Stimulated activated CD4-positive, alpha-beta T cell treated with anti-CD3 and anti-CD28 coated beads, Interleukin-2, amount 100 ng/mL, for 24 hours (primary cell): ENCODE measurements around the gene ADORA3.

Source experiments
- DNase-seq, 2 donors: peaks; one replicate each; pipeline ENCODE4 v3.0.0-alpha.2; 2020

ADORA3 gene

GRCh38 chr1:111507411-111508201, 4.2 kb upstream of the ADORA3 start:
- DNase-seq, result peak; percentile 57 to 58

- DNase-seq, result no peak
Measured at GRCh38 chr1:111506561-111506960, 3.1 kb upstream of the ADORA3 start.

GRCh38 chr1:111505641-111506119, 2.2 kb upstream of the ADORA3 start:
- no peak for DNase-seq

GRCh38 chr1:111504097-111504496, 664 bp upstream of the ADORA3 start:
- DNase-seq, result no peak

GRCh38 chr1:111501645-111502044, 1.8 kb downstream of the ADORA3 start:
- DNase-seq, result no peak

- no peak for DNase-seq
Measured at GRCh38 chr1:111499026-111499785, 4.2 kb downstream of the ADORA3 start.

- no peak for DNase-seq
Measured at GRCh38 chr1:111497592-111497991, 5.8 kb downstream of the ADORA3 start.

- no peak for DNase-seq
Measured at GRCh38 chr1:111496398-111496797, 7.0 kb downstream of the ADORA3 start.

GRCh38 chr1:111491070-111491469, 12.4 kb downstream of the ADORA3 start:
- DNase-seq, result no peak

- DNase-seq, result no peak
Measured at GRCh38 chr1:111490220-111490619, 13.2 kb downstream of the ADORA3 start.

GRCh38 chr1:111489604-111490003, 13.8 kb downstream of the ADORA3 start:
- DNase-seq, result no peak

GRCh38 chr1:111488669-111489068, 14.8 kb downstream of the ADORA3 start:
- no peak for DNase-seq

- no peak for DNase-seq
Measured at GRCh38 chr1:111487133-111487532, 16.3 kb downstream of the ADORA3 start.

GRCh38 chr1:111486431-111486830, 17.0 kb downstream of the ADORA3 start:
- no peak for DNase-seq

GRCh38 chr1:111484391-111485026, 18.9 kb downstream of the ADORA3 start:
- no peak for DNase-seq

- no peak for DNase-seq
Measured at GRCh38 chr1:111483876-111484275, 19.6 kb downstream of the ADORA3 start.

- no peak for DNase-seq
Measured at GRCh38 chr1:111483166-111483565, 20.3 kb downstream of the ADORA3 start.

GRCh38 chr1:111481387-111482221, 21.8 kb downstream of the ADORA3 start:
- peak; percentile 68 for DNase-seq

- DNase-seq, result no peak
Measured at GRCh38 chr1:111480674-111481073, 22.8 kb downstream of the ADORA3 start.

GRCh38 chr1:111476761-111477309, 26.6 kb downstream of the ADORA3 start:
- DNase-seq, result peak; percentile 30 to 40

GRCh38 chr1:111476214-111476613, 27.2 kb downstream of the ADORA3 start:
- no peak for DNase-seq

GRCh38 chr1:111475701-111476100, 27.7 kb downstream of the ADORA3 start:
- DNase-seq, result peak; percentile 39 to 41
